ENCODE results near the gene ST8SIA5. TPM values are rescaled to one million over a fixed set of nuclear protein-coding genes. Genes with fewer than 3 reads are reported as not detected.

ST8SIA5 gene
- total RNA-seq, 2 experiments from 2014 or later = not detected

GRCh38 chr18:46624127-46624526 lies 132.7 kb downstream of the ST8SIA5 start:
- DNase-seq (peak; percentile 71), ATAC-seq (peak; percentile 66)
- Mint-ChIP-seq H3K27ac (peak overlapping the region; percentile 53), H3K4me3 (peak overlapping the region; percentile 47), H3K9me3 (no peaks in the 10 kb centered on the region), H3K36me3 (ENCODE audit: low read depth) (no peaks in the 10 kb centered on the region), H3K4me1 (ENCODE audit: low read depth) (peaks cover 41% of the 10 kb centered on the region), H3K27me3 (no peaks in the 10 kb centered on the region)
- CTCF ChIA-PET = interaction anchor here (1.0 to 2.8 kb wide), 3 partner anchors 34 to 341 kb away, joined by 3 to 15 read pairs (median 4); no protein-coding TSS in a partner anchor
- no peak for TF ChIP-seq CTCF (IDR thresholded peaks at IDR 0.05)
- intact Hi-C loops (cut with micrococcal nuclease) = no loop called here
- POLR2A ChIA-PET = interaction anchor here (0.9 to 1.4 kb wide), 2 partner anchors 280 to 451 kb away, joined by 3 read pairs; no protein-coding TSS in a partner anchor

GRCh38 chr18:46623541-46623940 lies 133.3 kb downstream of the ST8SIA5 start:
- intact Hi-C loops (cut with micrococcal nuclease) = no loop called here
- ChIA-PET CTCF (interaction anchor here (1.0 to 2.8 kb wide), 6 partner anchors 35 to 342 kb away, joined by 3 to 15 read pairs (median 4); no protein-coding TSS in a partner anchor), POLR2A (interaction anchor here (0.9 to 1.4 kb wide), 2 partner anchors 280 to 450 kb away, joined by 3 read pairs; no protein-coding TSS in a partner anchor)
- peaks cover 41% of the 10 kb centered on the region for H3K4me1 Mint-ChIP-seq (ENCODE audit: low read depth)
- no peak for TF ChIP-seq CTCF (IDR thresholded peaks at IDR 0.05)
- peak overlapping the region; percentile 53 for H3K27ac Mint-ChIP-seq
- peak overlapping the region; percentile 47 for H3K4me3 Mint-ChIP-seq
- H3K9me3 Mint-ChIP-seq = no peaks in the 10 kb centered on the region
- DNase-seq (peak; percentile 70), ATAC-seq (peak; percentile 81)
- H3K36me3 Mint-ChIP-seq (ENCODE audit: low read depth) = no peaks in the 10 kb centered on the region
- H3K27me3 Mint-ChIP-seq = no peaks in the 10 kb centered on the region

GRCh38 chr18:46622999-46623398 lies 133.9 kb downstream of the ST8SIA5 start:
- Mint-ChIP-seq H3K9me3 (no peaks in the 10 kb centered on the region), H3K27ac (peak overlapping the region; percentile 53), H3K27me3 (no peaks in the 10 kb centered on the region), H3K36me3 (ENCODE audit: low read depth) (no peaks in the 10 kb centered on the region), H3K4me1 (ENCODE audit: low read depth) (peaks cover 41% of the 10 kb centered on the region), H3K4me3 (no peak overlapping the region)
- DNase-seq (no peak), ATAC-seq (peak; percentile 33)
- POLR2A ChIA-PET = interaction anchor here (0.6 to 1.4 kb wide), 3 partner anchors 166 to 450 kb away, joined by 3 to 4 read pairs (median 3); no protein-coding TSS in a partner anchor
- CTCF ChIA-PET = interaction anchor here (1.0 to 2.8 kb wide), 8 partner anchors 31 to 450 kb away, joined by 3 to 15 read pairs (median 4); a partner anchor contains a TSS
- intact Hi-C loops (cut with micrococcal nuclease) = no loop called here
- TF ChIP-seq CTCF (IDR thresholded peaks at IDR 0.05) = no peak

- Mint-ChIP-seq H3K27ac (peak overlapping the region; percentile 53), H3K27me3 (no peaks in the 10 kb centered on the region), H3K36me3 (ENCODE audit: low read depth) (no peaks in the 10 kb centered on the region), H3K4me1 (ENCODE audit: low read depth) (peaks cover 44% of the 10 kb centered on the region), H3K9me3 (no peaks in the 10 kb centered on the region), H3K4me3 (no peak overlapping the region)
- ChIA-PET POLR2A (interaction anchor here (0.6 to 1.4 kb wide), 3 partner anchors 89 to 449 kb away, joined by 3 to 4 read pairs (median 4); no protein-coding TSS in a partner anchor), CTCF (interaction anchor here (1.1 to 2.8 kb wide), 6 partner anchors 31 to 449 kb away, joined by 3 to 15 read pairs (median 5); a partner anchor contains a TSS)
- DNase-seq (no peak), ATAC-seq (no peak)
- TF ChIP-seq CTCF (IDR thresholded peaks at IDR 0.05) = no peak
- intact Hi-C loops (cut with micrococcal nuclease) = no loop called here
These were observed 134.4 kb downstream of the ST8SIA5 start for GRCh38 chr18:46622451-46622850.

GRCh38 chr18:46621871-46622270 lies 135.0 kb downstream of the ST8SIA5 start:
- intact Hi-C loops (cut with micrococcal nuclease) = no loop called here
- no peak for DNase-seq
- no peak for TF ChIP-seq CTCF (IDR thresholded peaks at IDR 0.05)
- Mint-ChIP-seq H3K27ac (no peak overlapping the region), H3K36me3 (ENCODE audit: low read depth) (no peaks in the 10 kb centered on the region), H3K4me1 (ENCODE audit: low read depth) (peaks cover 49% of the 10 kb centered on the region), H3K27me3 (no peaks in the 10 kb centered on the region), H3K9me3 (no peaks in the 10 kb centered on the region), H3K4me3 (no peak overlapping the region)
- ChIA-PET POLR2A (interaction anchor here (0.7 kb wide), 1 partner anchor 90 kb away, joined by 4 read pairs; no protein-coding TSS in a partner anchor), CTCF (interaction anchor here (1.6 to 2.8 kb wide), 3 partner anchors 36 to 448 kb away, joined by 5 to 15 read pairs (median 6); a partner anchor contains a TSS)
- no peak for ATAC-seq
